ENCODE data around the gene VSIR.
A peak's percentile ranks its signal among the peaks of the same experiment; 100 is the strongest.

The VSIR gene

GRCh38 chr10:71806704-71807556 lies 33.6 kb upstream of the VSIR start:
- DNase-seq = no peak

DNA sequence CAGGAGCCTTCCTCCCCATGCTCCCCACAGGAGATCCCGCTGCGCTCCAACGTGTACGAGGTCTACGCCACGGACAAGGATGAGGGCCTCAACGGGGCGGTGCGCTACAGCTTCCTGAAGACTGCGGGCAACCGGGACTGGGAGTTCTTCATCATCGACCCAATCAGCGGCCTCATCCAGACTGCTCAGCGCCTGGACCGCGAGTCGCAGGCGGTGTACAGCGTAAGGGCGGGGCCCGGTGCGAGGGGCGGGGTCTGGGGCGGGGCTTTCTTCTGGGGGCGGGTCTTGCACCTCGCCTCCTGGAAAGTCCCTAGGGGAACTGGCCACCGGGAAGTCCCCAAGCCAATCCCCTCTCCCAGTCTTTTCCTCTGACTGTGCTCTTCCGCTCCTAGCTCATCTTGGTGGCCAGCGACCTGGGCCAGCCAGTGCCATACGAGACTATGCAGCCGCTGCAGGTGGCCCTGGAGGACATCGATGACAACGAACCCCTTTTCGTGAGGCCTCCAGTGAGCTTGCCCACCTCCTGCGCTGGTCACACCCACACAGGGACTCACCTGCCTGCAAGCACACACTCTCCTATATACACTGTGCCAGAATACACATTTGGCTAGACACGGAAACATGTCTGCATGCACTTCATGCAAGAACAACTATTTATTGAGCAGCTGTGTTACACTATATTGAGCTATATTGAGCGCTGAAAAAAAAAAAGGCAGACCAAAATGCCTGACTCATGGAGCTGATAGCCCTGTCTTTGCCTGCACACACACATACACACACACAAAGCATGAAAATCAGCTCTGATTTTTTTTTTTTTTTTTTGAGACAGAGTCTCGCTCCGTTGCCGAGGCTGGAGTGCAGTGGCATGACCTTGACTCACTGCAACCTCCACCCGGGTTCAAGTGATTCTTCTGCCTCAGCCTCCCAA lies 32.7 kb upstream of the VSIR start:
- no peak for DNase-seq

GRCh38 chr10:71804077-71804476 lies 30.8 kb upstream of the VSIR start:
- peak in 1 of 2 experiments; percentile 40 for DNase-seq

DNA sequence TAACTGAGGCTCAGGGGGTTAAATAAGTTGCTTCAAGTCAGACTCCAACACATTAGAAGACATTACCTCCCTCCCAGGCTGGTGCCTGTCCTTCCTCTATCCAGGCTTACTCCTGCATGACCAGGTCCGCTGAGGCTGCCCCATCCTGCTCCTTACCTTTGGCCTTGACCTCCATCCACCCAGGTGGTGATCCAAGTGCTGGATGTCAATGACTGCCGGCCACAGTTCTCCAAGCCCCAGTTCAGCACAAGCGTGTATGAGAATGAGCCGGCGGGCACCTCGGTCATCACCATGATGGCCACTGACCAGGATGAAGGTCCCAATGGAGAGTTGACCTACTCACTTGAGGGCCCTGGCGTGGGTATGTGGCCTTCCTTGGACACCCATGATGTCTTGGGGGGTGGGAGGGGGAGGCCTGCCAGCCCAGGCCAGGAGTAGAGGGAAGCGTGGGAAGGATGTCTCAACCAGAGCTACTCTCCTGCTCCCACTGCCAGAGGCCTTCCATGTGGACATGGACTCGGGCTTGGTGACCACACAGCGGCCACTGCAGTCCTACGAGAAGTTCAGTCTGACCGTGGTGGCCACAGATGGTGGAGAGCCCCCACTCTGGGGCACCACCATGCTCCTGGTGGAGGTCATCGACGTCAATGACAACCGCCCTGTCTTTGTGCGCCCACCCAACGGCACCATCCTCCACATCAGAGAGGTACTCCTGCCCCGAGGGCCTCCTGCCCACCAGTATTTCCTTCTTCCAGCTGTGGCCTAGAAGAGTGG lies 29.6 kb upstream of the VSIR start:
- DNase-seq = no peak

DNA sequence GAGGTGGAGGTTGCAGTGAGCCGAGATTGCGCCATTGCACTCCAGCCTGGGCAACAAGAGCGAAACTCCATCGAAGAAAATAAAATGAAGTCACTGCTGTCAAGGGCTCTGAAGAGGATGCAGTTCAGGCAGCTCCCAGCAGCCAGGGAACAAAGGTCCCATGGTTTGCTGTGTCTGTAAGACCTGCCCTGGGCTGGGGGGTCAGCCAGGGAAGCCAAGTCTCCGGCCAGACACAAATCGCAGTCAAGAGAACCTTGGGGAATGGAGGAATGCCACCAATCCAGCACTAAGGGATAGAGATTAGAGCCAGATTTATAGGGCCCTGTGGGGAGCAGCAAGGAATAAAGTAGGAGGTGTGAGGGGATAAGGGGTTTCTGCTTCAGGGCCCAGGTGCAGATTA lies 28.9 kb upstream of the VSIR start:
- DNase-seq = no peak

GRCh38 chr10:71801361-71801760 lies 28.0 kb upstream of the VSIR start:
- DNase-seq = no peak

GRCh38 chr10:71799608-71800453 lies 26.5 kb upstream of the VSIR start:
- DNase-seq = no peak

DNA sequence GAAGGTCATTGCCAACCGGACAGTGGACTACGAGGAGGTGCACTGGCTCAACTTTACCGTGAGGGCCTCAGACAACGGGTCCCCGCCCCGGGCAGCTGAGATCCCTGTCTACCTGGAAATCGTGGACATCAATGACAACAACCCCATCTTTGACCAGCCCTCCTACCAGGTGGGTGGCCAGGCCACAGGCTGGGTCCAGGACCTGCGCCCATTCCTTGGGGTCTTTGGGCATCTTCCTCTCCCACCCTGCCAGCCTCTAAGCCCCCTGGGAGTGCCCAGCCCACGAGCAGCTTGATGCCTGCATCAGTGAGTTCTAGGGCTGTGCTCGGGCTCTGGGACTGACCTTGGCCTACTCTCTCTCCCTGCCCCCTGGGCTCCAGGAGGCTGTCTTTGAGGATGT lies 25.8 kb upstream of the VSIR start:
- no peak for DNase-seq

DNA sequence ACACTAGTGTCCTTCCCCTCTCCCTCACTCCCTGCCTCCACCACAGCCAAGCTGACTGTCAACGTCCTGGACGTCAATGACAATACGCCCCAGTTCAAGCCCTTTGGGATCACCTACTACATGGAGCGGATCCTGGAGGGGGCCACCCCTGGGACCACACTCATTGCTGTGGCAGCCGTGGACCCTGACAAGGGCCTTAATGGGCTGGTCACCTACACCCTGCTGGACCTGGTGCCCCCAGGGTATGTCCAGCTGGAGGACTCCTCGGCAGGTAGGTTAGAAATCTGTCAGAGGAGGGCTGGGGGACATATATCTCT lies 24.9 kb upstream of the VSIR start:
- DNase-seq = no peak

GRCh38 chr10:71797533-71798307 lies 24.4 kb upstream of the VSIR start:
- DNase-seq = no peak

- no peak for DNase-seq
These were observed 23.6 kb upstream of the VSIR start for GRCh38 chr10:71796749-71797405.

GRCh38 chr10:71795248-71795647 lies 21.9 kb upstream of the VSIR start:
- no peak for DNase-seq

DNA sequence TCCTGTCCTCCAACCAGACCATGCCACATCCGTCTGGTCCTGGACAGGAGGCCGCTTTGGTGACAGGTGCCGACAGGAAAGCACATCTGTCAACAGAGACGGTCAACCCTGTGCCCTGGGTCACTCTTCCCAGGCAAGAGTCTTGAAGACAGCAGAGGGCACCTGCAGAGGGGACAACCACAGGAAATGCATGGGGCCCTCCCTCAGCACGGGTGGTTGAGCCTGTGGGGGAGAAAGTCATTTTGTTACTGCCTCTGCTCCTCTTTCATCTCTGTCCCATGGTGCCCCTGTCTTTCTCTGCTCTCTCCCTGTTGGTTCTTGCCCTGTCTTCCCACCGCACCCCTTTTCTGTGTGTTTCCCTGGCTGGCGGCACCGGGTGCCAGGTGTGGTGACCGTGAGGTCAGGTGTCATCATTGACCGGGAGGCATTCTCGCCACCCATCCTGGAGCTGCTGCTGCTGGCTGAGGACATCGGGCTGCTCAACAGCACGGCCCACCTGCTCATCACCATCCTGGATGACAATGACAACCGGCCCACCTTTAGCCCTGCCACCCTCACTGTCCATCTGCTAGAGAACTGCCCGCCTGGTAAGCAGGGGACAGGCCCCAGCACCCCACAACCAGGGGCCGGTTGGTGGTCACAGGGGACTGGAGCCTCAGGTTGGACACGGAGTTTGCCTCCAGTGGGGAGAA lies 17.6 kb upstream of the VSIR start:
- DNase-seq = no peak

- no peak for DNase-seq
These were observed 16.6 kb upstream of the VSIR start for GRCh38 chr10:71789871-71790270.

- no peak for DNase-seq
These were observed 15.6 kb upstream of the VSIR start for GRCh38 chr10:71788954-71789353.

DNA sequence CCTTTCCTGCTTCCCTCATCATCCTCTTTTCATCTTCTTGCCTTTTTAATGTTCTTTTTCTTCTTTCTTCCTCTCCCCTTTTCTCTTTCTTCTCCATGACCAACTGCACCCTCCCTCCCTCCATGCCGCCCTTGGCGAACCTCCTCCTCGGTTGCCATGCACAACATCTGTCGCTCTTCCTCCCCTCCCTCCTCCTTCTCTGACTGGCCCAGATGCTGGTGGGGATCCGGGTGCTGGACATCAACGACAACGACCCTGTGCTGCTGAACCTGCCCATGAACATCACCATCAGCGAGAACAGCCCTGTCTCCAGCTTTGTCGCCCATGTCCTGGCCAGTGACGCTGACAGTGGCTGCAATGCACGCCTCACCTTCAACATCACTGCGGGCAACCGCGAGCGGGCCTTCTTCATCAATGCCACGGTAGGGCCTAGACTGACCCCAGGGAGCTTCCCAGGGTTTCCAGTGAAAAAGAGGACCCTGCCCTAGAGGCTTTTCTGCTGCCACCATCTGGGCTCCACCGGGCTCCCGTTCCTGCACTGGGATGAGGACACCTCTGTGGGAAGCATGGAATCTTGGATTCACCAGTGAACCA lies 11.5 kb upstream of the VSIR start:
- DNase-seq = no peak

- DNase-seq = no peak
These were observed 10.8 kb upstream of the VSIR start for GRCh38 chr10:71783917-71784678.

- DNase-seq = no peak
These were observed 9.7 kb upstream of the VSIR start for GRCh38 chr10:71782917-71783490.
